Measurements from ENCODE around the gene STX12.
"Not testable (repeated sequence)": the region's sequence is repeated elsewhere in the genome, so short reads cannot be mapped to it uniquely, and the experiment has no call there.

Gene STX12

DNA sequence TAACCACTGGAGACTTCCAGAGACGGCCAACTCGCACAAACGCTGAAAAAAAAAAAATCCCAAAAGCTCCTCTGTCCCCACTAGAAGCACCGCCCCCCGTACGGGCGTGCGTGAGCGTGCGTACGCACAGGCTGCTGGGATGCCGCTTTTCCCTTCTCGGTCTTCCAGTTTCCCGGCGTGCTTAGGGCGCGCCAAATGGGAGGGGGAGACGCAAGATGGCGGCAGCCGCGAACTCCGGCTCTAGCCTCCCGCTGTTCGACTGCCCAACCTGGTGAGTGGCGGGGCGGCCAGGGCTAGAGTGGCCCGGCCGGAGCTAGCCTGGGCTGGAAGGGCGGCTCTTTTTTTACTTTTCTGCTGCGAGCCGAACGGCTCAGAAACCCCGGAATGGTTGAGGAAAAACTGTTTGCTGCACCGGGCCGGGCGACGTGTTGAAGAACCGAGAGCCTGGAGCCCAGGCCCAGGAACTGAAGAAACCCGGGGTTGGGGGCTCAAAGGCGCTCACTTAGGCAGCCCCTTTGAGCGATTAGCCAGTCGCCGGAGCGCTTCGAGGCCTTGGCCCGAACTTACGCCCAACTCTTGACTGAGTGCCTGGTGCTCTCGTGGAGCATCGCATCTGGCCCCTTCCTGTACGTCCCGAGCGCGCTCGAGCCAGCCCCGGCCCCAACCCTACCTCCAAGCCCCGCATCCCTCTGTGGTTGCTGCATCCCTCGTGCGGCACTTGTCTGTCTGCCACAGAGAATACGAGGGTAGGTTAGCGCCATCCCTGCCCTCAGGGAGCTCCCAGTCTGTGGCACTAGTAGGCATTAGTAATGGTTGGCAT lies 57.8 kb downstream of the STX12 start, which contains the start of gene PPP1R8:
TSS of gene PPP1R8 (plus strand) at position 162 of the 820 bp plus-strand sequence. CDS start at position 216, 54 bp downstream.
- peak; percentile 82 for DNase-seq (ENCODE audit: low read depth)

DNA sequence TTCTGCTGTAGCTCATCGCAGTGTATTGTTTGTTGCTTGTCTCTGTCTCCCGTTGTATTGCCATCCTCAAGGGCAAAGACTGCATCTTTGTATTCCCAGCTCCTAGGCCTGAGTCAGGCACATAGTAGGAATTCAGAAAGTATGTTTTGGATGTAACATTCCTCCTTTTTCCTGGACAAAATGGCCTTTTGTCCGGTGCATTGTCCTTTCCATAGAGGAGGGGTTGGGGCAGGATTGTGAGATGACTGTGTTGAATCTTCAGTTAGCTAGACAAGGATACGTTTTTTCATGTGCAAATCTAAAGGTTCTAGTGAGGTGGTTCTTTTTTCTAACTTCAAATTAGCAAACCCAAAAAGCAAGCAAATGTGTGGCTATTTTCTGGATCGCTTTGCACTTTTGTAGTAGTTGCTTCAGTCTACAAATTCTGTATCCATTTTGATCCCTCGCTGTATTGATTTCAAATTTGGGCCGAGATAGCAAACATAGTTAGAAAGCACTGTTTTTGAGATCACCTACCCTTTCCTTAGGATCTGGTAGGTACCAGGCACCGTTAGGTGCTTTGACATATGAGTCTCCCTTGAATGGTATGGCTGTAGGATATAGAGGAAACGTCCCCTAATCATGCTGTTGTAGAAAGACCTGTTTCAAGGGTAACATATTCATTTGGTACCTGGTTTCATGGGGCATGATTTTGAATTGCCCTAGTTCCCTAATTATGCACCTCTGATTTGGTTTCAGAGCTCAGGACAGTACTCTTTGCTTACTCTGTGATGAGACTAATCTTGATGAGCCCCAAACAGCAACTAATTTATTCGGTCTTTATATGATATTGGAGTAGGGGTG lies 58.8 kb downstream of the STX12 start:
- DNase-seq (ENCODE audit: low read depth): no peak

DNA sequence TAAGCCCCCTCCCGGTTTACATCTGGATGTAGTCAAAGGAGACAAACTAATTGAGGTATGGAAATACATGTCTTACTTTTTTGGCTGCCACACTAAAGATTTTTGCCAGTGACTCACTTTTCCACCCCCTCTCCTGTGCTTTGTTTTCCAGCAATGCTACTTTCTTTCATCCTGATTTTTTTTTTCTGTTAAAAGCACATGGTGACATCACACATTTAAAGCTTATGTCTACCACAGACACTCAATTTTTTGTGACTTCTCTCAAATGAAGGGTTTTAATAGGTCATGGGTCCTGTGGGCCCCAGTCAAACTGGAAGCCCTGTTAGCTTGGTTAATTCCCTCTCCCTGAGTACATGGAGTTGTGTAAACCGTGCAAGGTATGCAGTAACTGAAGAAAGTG lies 59.7 kb downstream of the STX12 start:
- no peak for DNase-seq (ENCODE audit: low read depth)

DNA sequence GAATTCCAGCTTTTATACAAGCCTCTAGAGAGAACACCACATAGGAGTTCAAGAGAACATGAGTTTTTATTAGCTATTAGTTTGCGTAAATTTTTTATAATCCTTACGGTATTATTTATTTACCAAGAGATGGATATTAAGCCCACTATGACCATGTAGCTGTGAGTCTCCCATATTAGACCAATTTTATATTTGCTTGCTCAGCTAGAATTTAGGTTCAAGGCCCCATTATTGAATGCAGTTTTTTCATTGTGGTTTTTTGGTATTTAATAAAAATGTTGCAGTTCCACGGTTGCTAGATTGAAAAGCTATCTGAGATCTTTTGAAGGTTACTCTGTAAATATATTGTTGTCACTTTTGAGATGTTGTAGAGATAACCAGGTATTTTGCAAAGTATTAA lies 60.5 kb downstream of the STX12 start:
- DNase-seq (ENCODE audit: low read depth): no peak

DNA sequence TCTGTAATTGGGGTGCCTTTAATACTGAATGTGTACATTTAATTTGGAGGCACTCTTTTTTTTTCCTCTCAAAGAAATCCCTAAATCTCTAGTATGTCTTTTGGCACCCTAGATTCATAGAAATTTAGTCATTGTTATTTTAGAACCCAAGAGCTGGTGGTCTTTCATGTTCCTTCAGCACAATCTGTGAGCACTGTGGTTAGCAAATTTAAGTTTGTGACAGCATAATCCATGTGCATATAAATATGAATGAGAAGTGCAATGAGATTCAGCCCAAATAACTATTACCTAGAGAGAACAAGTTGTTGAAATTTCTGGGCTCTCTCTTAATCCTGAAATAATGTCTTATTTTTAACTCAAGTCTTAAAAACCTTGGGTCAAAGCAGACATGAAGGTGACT lies 62.0 kb downstream of the STX12 start:
- DNase-seq (ENCODE audit: low read depth): no peak

DNA sequence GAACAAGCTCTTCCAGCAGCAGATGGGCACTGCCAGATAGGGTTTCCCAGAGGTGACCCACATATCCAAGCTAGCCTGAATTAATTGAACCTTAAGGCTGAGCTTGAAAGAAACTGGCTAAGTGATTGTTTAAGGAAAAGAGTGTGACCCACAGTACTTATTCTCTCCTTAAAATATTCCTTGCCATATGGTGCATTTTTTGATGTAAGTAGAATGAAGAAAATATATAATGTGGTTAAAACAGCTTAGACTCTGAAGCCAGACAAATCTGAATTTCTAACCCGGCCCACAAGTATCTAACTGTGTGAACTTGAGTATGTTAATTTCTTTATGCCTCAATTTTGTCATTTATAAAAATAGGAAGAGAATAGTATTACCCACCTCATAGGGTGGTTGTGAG lies 62.5 kb downstream of the STX12 start:
- DNase-seq (ENCODE audit: low read depth): no peak

DNA sequence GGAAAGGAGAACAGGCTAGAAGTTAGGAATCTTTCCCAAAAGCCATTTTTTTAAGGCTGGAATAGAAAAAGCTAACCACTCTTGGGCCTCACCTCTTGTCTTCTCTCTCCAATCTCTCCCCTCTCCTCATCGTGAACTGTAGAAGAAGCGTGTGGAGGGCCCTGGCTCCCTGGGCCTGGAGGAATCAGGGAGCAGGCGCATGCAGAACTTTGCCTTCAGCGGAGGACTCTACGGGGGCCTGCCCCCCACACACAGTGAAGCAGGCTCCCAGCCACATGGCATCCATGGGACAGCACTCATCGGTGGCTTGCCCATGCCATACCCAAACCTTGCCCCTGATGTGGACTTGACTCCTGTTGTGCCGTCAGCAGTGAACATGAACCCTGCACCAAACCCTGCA lies 76.9 kb downstream of the STX12 start:
- DNase-seq (ENCODE audit: low read depth): no peak

DNA sequence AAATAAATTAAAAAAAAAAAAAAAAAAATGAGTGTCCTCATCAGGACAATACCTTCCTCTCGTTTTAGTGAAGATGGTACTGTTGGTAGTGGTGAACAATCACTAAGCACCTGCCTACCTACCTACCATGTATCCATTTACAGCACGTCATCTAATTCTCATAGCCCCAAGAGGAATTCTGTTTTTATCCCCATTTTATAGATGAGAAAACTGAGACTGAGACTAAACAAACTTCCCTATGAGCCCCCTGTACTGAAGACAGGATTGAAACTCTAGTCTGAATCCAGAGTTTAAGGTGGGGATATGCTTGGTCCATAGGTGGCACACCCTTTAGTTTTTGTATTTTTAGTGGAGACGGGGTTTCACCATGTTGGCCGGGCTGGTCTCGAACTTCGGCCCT lies 82.1 kb downstream of the STX12 start:
- DNase-seq (ENCODE audit: low read depth): no peak

DNA sequence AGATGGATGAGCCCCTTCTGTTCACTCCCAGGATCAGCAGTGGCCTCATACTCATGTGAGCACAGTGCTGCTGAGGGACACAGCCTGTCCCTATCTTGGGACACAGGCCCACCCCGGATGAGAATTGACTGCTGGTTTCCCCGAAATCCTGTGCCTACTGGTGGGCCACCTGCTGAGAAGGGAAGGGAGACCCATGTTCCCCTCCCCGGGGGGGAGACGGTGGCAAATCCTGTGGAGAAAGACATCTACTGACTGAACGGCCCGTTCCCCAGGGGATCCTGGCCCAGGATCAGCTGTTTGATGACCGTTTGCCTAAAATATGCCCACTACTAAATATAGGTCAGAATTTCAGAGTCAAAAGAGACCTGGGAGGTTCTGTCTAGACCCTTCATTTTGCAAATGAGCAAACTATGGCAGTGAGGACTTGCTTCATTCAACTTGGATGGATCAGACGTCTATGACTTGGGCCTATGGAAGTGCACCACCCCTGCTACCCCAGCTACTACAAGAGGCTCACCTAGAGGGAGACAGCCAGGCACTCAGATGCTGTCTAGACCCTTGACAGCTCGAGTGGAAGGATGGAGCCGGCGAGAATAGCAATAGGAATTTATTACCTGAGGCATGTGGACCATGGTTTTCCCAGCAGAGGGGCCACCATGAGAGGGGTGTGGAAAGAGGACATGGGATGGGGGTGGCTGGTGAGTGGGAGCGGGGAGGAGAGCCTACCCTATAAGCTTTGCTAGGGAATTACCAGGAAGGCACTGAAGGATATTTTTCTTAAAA lies 83.7 kb downstream of the STX12 start:
- DNase-seq (ENCODE audit: low read depth): no peak

DNA sequence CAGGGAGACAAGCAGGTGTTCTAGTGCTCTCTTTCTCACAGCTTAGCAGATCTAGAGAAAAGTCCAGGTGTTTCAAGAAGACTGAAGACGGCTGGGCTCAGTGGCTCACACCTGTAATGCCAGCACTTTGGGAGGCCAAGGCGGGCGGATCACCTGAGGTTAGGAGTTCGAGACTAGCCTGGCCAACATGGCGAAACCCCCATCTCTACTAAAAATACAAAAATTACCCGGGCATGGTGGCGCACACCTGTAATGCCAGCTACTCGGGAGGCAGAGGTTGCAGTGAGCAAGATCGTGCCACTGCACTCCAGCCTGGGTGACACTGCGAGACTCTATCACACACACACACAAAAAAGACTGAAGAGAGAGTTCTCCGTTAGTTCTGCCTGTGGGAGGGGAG lies 84.5 kb downstream of the STX12 start:
- not testable (repeated sequence) for DNase-seq (ENCODE audit: low read depth)

DNA sequence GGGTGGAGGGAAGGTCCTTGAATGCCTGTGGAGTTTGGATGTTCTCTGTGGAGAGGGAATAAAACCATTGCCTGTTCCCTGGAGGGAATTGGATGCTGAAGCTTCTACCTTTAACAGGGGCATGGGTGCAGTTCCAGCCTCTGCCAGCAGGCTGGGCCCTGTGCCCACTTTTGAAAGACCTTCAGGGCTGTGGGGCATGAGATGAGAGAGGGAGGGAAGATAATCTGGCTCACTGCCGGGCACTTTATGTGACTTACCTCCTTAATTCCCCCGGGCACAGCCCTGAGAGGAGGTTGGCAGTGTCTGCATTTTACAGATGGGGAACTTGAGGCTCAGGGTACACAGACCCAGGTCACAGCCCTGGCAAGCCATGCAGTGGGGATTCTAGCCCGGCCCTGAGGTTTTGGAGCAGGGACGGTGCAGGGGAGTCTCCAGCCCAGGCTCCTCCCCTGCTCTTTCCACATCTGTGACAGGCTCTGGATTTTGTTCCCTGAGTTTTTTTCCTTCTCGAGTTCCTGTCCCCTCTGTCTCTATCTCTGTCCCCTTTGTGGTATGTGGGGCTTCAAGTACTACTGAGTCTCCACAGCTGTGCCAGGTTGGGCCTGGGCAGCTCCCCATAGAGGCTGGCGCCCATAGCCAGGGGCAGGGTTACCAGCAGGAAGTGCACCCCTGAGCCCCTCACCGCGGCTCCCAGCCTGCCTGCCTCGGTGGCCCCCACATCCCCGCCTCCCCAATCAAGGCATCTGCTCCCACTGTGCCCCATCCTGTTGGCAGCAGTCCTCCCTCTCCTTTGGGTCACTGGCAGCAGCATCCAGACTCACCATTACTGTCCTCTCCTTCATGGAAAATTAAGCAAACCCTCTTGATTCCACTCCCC lies 85.3 kb downstream of the STX12 start:
- peak; percentile 73 for DNase-seq (ENCODE audit: low read depth)

DNA sequence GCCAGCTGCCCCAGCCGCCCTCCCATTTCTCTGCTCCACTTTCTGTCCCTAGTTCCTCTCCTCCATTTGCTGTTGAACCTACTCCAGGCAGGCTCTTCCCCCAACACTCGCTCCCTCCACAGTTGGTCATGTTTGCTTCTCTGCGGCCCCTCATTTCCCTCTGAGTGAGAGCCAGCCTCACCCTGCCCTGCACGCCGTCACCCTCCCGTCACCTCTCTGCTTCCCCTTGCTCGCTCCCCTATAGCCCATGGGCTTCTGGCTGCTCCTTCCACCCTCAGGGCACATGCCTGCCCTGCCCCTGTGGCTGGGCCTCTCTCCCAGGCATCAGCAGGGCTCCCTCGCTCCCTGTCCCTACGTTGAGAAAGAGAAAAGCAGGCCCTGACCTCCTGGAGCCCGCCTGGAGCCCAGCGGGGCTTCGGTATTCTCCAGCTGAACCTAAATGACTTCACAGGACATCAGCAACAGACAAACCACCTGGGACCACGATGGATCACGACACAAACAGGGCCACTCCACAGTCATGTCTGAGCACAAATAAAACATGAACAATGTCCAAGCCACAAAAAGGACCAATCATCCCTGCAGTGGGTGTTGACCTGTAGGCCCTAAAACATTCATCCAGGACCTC lies 86.0 kb downstream of the STX12 start:
- no peak for DNase-seq (ENCODE audit: low read depth)

DNA sequence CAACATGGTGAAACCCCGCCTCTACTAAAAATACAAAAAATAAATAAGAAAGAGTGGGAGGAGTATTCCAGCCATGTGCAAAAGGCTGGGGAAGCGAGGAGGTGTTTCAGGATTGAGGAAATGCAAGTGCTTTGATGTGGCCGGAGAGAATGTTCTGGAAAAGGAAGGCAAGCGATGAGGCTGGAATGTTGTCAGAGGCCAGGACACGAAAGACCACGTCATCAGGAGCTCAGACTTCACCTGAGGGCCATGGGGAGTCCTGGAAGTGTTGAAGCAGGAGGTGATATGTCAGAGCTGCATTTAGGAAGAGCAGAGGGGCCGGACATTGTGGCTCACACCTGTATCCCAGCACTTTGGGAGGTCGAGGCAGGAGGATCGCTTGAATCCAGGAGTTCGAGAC lies 88.4 kb downstream of the STX12 start:
- no peak for DNase-seq (ENCODE audit: low read depth)

DNA sequence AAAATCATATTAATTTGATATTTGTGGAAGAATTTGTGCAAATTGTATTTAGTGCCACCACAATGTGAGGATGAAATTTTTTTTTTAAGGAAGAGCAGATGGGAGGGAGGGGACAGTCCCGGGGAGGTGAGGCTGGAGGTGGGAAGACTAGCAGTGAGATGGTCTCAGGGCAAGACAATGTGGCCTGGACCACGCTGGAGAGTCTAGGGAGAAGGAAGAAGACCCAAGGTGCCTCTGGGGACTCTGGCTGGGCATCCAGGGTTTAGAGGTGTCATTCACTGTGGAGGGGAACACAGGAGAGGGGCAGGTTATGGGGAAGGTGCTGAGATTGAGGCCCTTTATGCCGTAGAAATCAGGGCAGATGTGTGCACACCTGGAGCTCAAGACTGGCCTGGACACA lies 89.0 kb downstream of the STX12 start:
- no peak for DNase-seq (ENCODE audit: low read depth)

DNA sequence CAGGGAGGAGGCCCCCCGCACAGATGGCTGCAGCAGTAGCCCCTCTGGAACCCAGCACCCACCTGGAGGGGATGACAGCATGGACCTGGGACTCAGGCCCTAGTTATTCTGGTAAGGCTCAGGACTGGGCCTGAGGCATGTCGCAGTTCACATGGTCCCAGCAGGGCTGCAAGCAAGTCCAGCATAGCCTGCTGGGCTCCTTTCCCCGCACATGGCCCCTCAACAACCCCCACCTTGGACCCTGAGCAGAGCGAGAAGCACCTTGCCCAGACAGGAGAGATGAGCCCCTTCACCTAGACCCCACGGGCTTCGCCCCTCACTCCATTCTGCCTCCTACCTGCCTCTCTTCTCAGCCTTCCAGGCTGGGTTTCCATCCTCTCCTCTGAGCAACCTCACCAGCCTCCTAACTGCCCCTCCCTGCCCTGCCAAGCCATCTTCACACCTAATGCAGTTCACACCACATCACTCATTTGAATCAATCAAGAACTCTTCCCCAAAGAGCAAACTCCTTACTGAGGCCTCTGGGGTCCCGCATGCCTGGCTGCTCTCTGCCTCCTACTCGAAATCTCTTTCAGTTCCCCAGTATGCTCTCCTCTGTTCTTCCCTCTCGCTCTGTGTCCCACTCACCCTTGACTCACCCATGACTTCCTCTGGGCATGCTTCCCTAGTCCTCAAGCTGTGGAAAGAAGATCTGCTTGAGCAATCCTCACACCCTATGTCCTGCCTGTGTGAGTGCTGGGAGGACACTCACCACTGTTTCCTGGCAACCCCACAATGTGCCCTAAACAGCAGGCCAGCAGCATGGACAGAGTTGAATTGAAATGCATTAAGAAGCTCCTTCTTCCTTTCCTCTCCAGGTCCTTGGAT lies 89.9 kb downstream of the STX12 start:
- no peak for DNase-seq (ENCODE audit: low read depth)

DNA sequence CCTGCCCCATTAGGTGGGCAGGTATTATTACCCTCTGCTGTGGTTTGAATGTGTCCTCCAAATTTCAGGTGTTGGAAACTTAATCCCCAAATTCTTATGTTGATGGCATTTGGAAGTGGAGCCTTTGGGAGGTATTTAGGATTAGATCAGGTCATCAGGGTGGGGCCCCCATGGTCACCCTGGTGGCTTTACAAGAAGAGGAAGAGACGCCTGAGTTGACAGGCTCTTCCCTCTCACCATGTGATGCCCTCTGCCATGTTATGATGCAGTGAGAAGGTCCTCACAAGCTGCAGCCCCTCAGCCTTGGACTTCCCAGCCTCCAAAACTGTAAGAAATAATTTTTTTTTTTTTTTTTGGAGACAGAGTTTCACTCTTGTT lies 90.5 kb downstream of the STX12 start:
- DNase-seq (ENCODE audit: low read depth): no peak

DNA sequence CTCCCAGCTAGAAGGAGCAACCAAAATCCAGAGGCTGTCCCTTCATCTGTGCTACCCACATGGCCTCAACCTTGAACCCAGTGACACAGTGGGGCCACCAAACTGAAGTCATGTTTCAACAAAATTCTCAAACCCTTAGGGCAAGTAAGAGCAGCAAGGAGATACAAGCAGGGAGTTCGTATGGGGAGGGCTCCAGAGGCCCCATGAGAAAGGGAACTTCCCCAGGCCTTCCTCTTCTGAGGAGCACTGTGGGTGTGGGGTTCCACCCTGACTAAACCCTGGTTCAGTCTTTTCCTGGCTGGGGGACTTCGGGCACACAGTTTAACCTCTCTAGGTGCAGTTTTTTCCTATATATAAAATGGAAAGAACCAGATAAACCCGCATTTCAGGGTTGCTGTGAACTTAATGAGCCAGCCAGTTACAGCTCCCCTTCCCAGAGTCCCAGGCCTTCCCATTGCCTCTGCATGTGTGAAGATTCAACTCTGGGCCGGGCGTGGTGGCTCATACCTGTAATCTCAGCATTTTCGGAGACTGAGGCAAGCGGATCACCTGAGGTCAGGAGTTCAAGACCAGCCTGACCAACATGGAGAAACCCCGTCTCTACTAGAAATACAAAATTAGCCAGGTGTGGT lies 91.4 kb downstream of the STX12 start:
- DNase-seq (ENCODE audit: low read depth): no peak

DNA sequence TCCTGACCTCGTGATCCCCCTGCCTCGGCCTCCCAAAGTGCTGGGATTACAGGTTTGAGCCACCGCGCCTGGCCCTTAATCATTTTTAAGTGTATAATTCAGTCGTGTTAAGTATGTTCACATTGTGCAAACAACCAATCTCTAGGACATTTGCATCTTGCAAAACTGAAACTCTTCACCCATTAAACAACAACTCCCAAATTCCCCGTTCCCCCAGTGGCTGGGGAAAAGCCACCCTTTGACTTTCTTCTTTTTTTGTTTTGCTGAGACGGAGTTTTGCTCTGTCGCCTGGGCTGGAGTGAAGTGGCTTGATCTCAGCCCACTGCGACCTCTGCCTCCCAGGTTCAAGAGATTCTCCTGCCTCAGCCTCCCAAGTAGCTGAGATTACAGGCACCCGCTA lies 92.8 kb downstream of the STX12 start:
- DNase-seq (ENCODE audit: low read depth): no peak

DNA sequence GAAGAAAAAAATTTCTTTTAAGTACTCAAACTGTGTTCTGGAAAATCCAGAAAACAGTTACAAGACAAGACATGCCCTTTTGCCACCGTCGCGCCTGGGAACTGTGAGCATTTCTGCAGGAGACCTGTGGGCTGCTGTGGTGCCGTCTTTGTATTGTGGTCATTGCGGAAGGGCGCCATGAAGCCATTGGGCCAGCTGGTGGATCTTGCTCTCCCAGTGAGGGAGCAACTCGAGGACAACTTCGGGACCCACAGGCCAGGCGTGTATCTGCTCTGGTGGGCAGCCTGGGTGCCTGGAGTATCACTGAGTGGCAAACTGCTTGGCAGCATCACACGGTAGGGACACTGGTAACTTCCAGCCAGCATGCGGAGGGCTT lies 95.5 kb downstream of the STX12 start:
- DNase-seq (ENCODE audit: low read depth): no peak
